GM23338 (cell line): ENCODE data around the gene WNK1. TPM values are rescaled to one million over a fixed set of nuclear protein-coding genes. Genes with fewer than 3 reads are reported as not detected.
"Not testable (repeated sequence)": the region's sequence is repeated elsewhere in the genome, so short reads cannot be mapped to it uniquely, and the experiment has no call there.

Source experiments
- ATAC-seq: fragments of 200-7000 bp; cut with Tn5 transposase; 3 replicates; pipeline ENCODE4 v1.9.1; 2020
- DNase-seq: peaks from one replicate; pipeline ENCODE4 v3.0.0-alpha.2; 2015; ENCODE audit warnings: low spot score
- H2AFZ ChIP-seq: fragments of 200-600 bp; sonication (generic); 2 replicates; pipeline ENCODE4 v1.8.0; 2016; ENCODE audit warnings: antibody characterized with exemption, mild to moderate bottlenecking, moderate library complexity
- H3F3A ChIP-seq: fragments of 200-600 bp; sonication (generic); replicated peaks from 2 replicates; pipeline ENCODE4 v1.8.0; 2017; ENCODE audit warnings: antibody characterized with exemption, mixed run types, low read depth
- H3K27ac ChIP-seq: fragments of 200-600 bp; sonication (generic); 2 replicates; pipeline ENCODE4 v1.6.1; 2016; ENCODE audit warnings: low read depth
- H3K27me3 ChIP-seq: fragments of 200-600 bp; sonication (generic); 2 replicates; pipeline ENCODE4 v1.8.0; 2016; ENCODE audit warnings: mild to moderate bottlenecking, mixed run types, moderate library complexity; ENCODE audit not compliant: insufficient read depth
- H3K36me3 ChIP-seq: fragments of 200-600 bp; sonication (generic); 2 replicates; pipeline ENCODE4 v1.8.0; 2016; ENCODE audit warnings: mild to moderate bottlenecking; ENCODE audit not compliant: insufficient read depth
- H3K4me1 ChIP-seq: fragments of 200-600 bp; sonication (generic); 2 replicates; pipeline ENCODE4 v1.8.0; 2016; ENCODE audit warnings: mild to moderate bottlenecking, moderate library complexity; ENCODE audit not compliant: insufficient read depth
- H3K4me2 ChIP-seq: fragments of 200-600 bp; sonication (generic); 2 replicates; pipeline ENCODE4 v1.7.1; 2017; ENCODE audit warnings: mixed run types
- H3K4me3 ChIP-seq: fragments of 200-600 bp; sonication (generic); 2 replicates; pipeline ENCODE4 v1.6.1; 2016; ENCODE audit warnings: mixed run types
- H3K79me2 ChIP-seq: fragments of 200-600 bp; sonication (generic); replicated peaks from 2 replicates; pipeline ENCODE4 v1.8.0; 2017; ENCODE audit warnings: mild to moderate bottlenecking; ENCODE audit not compliant: insufficient read depth
- H3K9me2 ChIP-seq: fragments of 200-600 bp; sonication (generic); 2 replicates; pipeline ENCODE4 v1.8.0; 2017; ENCODE audit not compliant: insufficient read depth
- H4K20me1 ChIP-seq: fragments of 200-600 bp; sonication (generic); replicated peaks from 2 replicates; pipeline ENCODE4 v1.8.0; 2017; ENCODE audit warnings: mild to moderate bottlenecking; ENCODE audit not compliant: insufficient read depth
- H3K27ac Mint-ChIP-seq: 2 replicates; pipeline ENCODE4 v1.8.0; 2020; ENCODE audit warnings: inconsistent platforms, mild to moderate bottlenecking, moderate library complexity, mixed read lengths
- H3K27me3 Mint-ChIP-seq: 3 replicates; pipeline ENCODE4 v1.8.0; 2022; ENCODE audit warnings: low read depth, mild to moderate bottlenecking, moderate library complexity, mixed read lengths, inconsistent platforms; ENCODE audit not compliant: insufficient read depth, poor library complexity
- H3K36me3 Mint-ChIP-seq: 3 replicates; pipeline ENCODE4 v1.8.0; 2021; ENCODE audit warnings: low read depth, mild to moderate bottlenecking, inconsistent platforms, moderate library complexity, mixed read lengths
- H3K4me1 Mint-ChIP-seq: 3 replicates; pipeline ENCODE4 v1.8.0; 2020; ENCODE audit warnings: mild to moderate bottlenecking, inconsistent platforms, mixed read lengths
- H3K4me3 Mint-ChIP-seq: 3 replicates; pipeline ENCODE4 v1.8.0; 2021; ENCODE audit warnings: moderate library complexity, mild to moderate bottlenecking, inconsistent platforms, mixed read lengths
- H3K9me3 Mint-ChIP-seq: 3 replicates; pipeline ENCODE4 v1.8.0; 2020; ENCODE audit warnings: moderate library complexity, mild to moderate bottlenecking, inconsistent platforms, mixed read lengths
- CREB1 ChIP-seq: fragments of 250-450 bp; sonication (Bioruptor Pico); IDR thresholded peaks from 2 replicates; pipeline ENCODE4 v1.5.0; 2020; ENCODE audit warnings: low read depth, mild to moderate bottlenecking, moderate library complexity
- EZH2 ChIP-seq: fragments of 200-600 bp; sonication (generic); IDR thresholded peaks from one replicate; pipeline ENCODE4 v1.8.0; 2017; ENCODE audit warnings: antibody characterized with exemption, mild to moderate bottlenecking, low read depth; ENCODE audit not compliant: unreplicated experiment
- EZH2phosphoT487 ChIP-seq: fragments of 200-600 bp; sonication (generic); IDR thresholded peaks from one replicate; pipeline ENCODE4 v1.8.1; 2018; ENCODE audit warnings: antibody characterized with exemption; ENCODE audit not compliant: unreplicated experiment
- JUNB ChIP-seq: IDR thresholded peaks from one replicate; pipeline ENCODE4 v1.6.1; 2016; ENCODE audit warnings: antibody characterized with exemption; ENCODE audit not compliant: unreplicated experiment
- ZNF114 ChIP-seq: fragments of 250-450 bp; sonication (Bioruptor Pico); IDR thresholded peaks from 2 replicates; pipeline ENCODE4 v1.5.0; 2020; ENCODE audit warnings: mild to moderate bottlenecking, moderate library complexity
- polyA plus RNA-seq: library from polyadenylated mRNA; unstranded; fragments of >200 nt; fragmentation: Nextera tagmentation; extraction: Ambion mirVana; gene quantifications from 2 replicates; pipeline ENCODE4 v1.2.1, GENCODE V29; 2016
- total RNA-seq: library from RNA; depleted of rRNA; stranded (reverse); fragments of >200 nt; shearing (Covaris generic); gene quantifications from 2 replicates; pipeline ENCODE4 v1.2.3, GENCODE V29; 2014
- TF ChIP-seq, protein P1 (sequence below): IDR thresholded peaks from one replicate; pipeline ENCODE4 v1.6.1; 2018; ENCODE audit warnings: antibody characterized with exemption; ENCODE audit not compliant: unreplicated experiment

Gene WNK1
- total and polyA plus RNA-seq, 2 experiments from 2014 or later: 86.8 to 114 TPM

DNA sequence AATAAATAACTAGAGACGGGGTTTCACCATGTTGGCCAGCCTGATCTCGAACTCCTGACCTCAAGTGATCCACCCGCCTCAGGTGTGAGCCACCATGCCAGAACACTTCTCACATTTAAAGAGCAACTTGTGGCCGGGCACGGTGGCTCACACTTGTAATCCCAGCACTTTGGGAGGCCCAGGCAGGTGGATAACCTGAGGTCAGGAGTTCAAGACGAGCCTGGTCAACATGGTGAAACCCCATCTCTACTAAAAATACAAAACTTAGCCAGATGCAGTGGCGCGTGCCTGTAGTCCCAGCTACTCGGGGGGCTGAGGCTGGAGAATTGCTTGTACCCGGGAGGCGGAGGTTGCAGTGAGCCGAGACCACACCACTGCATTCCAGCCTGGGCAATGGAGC, 183.5 kb downstream of the WNK1 start:
- H3K79me2 ChIP-seq: peaks cover 44% of the 10 kb centered on the region
- H3K27ac Mint-ChIP-seq, ATAC-seq, H3K9me2 ChIP-seq, H3K4me3 Mint-ChIP-seq, H3K4me1 ChIP-seq, H2AFZ ChIP-seq, H3K4me2 ChIP-seq, H3K9me3 Mint-ChIP-seq, H3K27me3 ChIP-seq, H4K20me1 ChIP-seq, H3K27me3 Mint-ChIP-seq, H3K27ac ChIP-seq, H3K36me3 ChIP-seq, H3K4me1 Mint-ChIP-seq, H3F3A ChIP-seq, DNase-seq, H3K4me3 ChIP-seq: not testable (repeated sequence)
- peaks cover 56% of the 10 kb centered on the region for H3K36me3 Mint-ChIP-seq

DNA sequence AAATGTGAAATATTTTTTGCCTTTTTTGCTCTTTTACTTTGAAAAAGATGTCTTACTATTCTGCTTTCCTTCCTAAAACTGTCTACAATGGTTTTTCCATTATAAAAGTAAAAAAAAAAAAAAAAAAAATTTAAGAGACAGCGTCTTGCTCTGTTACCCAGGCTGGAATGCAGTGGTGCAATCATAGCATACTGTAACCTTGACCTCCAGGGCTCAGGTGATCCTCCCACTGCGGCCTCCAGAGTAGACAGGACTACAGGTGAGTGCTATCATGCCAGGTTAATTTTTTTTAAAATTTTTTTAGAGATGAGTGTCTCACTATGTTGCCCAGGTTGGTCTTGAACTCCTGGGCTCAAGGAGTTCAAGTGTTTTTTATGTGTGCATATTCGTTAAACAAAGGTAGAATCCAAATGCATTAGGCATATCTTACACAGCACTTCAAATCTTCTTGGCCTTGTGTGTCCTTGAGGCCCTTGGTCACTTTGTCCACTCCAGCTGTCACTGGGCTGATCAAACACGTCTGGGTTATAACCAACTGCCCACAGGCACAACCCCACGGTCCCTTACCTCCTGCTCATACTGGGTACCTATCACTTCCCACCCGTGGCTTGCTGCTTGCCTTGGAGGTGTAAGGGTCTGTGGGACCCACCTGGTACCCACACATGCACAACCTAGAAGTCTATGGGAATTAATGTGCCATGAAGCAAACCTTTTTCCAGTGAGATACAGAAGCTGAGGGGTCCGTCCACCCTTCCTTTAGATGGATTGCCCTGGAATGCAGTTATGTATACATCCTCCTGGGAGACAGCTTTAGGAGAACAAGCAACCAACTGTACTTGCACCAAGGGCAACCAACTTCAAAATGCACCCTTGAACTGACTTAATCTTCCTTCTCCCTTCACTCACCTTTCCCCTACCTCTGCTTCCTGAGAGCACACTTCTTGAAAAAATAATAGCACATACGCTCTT, 184.3 kb downstream of the WNK1 start:
- DNase-seq: no peak
- Mint-ChIP-seq H3K27me3 (peaks cover 2% of the 10 kb centered on the region), H3K4me3 (no peak overlapping the region), H3K4me1 (no peaks in the 10 kb centered on the region), H3K9me3 (no peaks in the 10 kb centered on the region; the same call in 1 of the 3 replicates), H3K27ac (no peak overlapping the region), H3K36me3 (peaks cover 50% of the 10 kb centered on the region)
- Histone ChIP-seq H3K4me3 (no peak overlapping the region), H3K79me2 (peaks cover 49% of the 10 kb centered on the region), H3K27ac (no peak overlapping the region), H3K4me2 (no peak overlapping the region), H3K36me3 (no peaks in the 10 kb centered on the region; the same call in 1 of the 2 replicates), H4K20me1 (peaks cover 3% of the 10 kb centered on the region; the same call in 1 of the 2 replicates), H3K27me3 (no peaks in the 10 kb centered on the region), H3K4me1 (no peaks in the 10 kb centered on the region), H2AFZ (no peak overlapping the region), H3K9me2 (no peaks in the 10 kb centered on the region), H3F3A (no peaks in the 10 kb centered on the region)
- TF ChIP-seq EZH2phosphoT487 (no peak), CREB1 (CRISPR knock-in tag) (no peak), JUNB (no peak), EZH2 (no peak), ZNF114 (CRISPR knock-in tag) (no peak)
- TF ChIP-seq, protein P1, sequence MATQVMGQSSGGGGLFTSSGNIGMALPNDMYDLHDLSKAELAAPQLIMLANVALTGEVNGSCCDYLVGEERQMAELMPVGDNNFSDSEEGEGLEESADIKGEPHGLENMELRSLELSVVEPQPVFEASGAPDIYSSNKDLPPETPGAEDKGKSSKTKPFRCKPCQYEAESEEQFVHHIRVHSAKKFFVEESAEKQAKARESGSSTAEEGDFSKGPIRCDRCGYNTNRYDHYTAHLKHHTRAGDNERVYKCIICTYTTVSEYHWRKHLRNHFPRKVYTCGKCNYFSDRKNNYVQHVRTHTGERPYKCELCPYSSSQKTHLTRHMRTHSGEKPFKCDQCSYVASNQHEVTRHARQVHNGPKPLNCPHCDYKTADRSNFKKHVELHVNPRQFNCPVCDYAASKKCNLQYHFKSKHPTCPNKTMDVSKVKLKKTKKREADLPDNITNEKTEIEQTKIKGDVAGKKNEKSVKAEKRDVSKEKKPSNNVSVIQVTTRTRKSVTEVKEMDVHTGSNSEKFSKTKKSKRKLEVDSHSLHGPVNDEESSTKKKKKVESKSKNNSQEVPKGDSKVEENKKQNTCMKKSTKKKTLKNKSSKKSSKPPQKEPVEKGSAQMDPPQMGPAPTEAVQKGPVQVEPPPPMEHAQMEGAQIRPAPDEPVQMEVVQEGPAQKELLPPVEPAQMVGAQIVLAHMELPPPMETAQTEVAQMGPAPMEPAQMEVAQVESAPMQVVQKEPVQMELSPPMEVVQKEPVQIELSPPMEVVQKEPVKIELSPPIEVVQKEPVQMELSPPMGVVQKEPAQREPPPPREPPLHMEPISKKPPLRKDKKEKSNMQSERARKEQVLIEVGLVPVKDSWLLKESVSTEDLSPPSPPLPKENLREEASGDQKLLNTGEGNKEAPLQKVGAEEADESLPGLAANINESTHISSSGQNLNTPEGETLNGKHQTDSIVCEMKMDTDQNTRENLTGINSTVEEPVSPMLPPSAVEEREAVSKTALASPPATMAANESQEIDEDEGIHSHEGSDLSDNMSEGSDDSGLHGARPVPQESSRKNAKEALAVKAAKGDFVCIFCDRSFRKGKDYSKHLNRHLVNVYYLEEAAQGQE: no peak
- no peak for ATAC-seq
